ENCODE measurements around the gene ZDHHC23. TPM values are rescaled to one million over a fixed set of nuclear protein-coding genes. Genes with fewer than 3 reads are reported as not detected.

The ZDHHC23 gene, protein sequence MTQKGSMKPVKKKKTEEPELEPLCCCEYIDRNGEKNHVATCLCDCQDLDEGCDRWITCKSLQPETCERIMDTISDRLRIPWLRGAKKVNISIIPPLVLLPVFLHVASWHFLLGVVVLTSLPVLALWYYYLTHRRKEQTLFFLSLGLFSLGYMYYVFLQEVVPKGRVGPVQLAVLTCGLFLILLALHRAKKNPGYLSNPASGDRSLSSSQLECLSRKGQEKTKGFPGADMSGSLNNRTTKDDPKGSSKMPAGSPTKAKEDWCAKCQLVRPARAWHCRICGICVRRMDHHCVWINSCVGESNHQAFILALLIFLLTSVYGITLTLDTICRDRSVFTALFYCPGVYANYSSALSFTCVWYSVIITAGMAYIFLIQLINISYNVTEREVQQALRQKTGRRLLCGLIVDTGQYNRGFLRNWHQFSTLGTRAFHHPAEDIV
- total RNA-seq: 1 to 10 TPM; 2.8 to 3.9 (median 3.8) TPM

DNA sequence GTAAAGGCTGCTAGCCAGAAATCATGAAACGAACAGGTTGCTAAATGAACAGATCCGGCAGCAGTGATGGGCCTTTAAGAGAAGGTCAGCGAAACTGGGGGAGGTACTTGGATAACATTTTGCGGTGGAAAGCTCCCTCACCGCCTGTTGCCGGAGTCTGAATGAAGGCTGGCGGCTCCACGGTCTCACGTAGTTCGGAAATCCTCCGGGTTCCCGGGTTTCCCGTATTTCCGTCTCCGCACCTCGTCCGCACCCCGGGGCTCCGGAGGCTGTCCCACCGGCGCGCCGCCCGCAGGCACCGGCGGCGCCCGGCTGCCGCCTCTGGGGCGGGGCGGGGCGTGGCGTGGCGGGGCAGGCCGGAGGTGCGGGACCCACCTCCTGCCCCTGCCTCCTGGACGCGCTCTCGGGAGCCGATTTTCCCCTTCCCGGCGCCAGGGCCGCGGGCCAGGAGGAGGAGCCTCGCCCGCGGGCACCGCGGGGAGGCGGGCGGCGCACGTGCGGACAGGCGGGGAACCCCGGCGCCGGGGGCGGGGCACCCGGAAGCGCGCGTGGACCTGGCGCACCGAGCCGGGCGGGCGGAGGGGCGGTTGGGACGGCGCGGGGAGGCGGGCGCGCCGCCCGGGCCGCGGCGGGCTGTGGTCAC, at the start of gene ZDHHC23:
ZDHHC23 (plus strand) TSS at position 642 of the 643 bp plus-strand sequence. CDS start 790 bp downstream, outside the sequence.
- H3K27me3 Mint-ChIP-seq (ENCODE audit: low read depth): peaks cover 16% of the 10 kb centered on the region
- ATAC-seq: peak; percentile 87 to 91
- peak; percentile 60 for DNase-seq
- H3K4me1 Mint-ChIP-seq (ENCODE audit: low read depth): peaks cover 11% of the 10 kb centered on the region
- H3K36me3 Mint-ChIP-seq (ENCODE audit: insufficient read depth): no peaks in the 10 kb centered on the region
- H3K9me3 Mint-ChIP-seq: no peaks in the 10 kb centered on the region
- H3K4me3 Mint-ChIP-seq: peak within 1 kb of the TSS; percentile 80

DNA sequence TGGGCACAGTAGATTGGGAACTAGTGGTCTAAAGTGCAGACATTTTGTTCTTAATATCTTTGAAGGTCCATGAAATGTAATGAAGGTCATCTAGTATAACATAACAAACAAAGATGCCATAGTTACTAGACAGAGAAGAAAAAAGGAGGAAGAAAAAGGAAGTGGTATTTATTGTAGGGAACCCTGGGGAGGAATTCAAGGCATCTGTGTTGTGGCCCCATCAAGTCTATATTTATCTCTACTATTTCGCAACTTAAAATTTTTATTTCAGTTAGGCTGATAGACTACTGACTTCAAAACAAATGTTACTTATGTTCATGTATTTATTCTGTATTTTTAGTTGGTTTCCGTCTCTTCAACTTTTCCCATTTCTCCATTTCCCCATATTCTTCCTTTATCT, 48.9 kb upstream of the ZDHHC23 start:
- Mint-ChIP-seq H3K9me3 (no peaks in the 10 kb centered on the region), H3K4me3 (no peak overlapping the region), H3K27me3 (ENCODE audit: low read depth) (no peaks in the 10 kb centered on the region), H3K36me3 (ENCODE audit: insufficient read depth) (no peaks in the 10 kb centered on the region), H3K4me1 (ENCODE audit: low read depth) (peaks cover 6% of the 10 kb centered on the region)
- ATAC-seq: no peak
- DNase-seq: no peak

DNA sequence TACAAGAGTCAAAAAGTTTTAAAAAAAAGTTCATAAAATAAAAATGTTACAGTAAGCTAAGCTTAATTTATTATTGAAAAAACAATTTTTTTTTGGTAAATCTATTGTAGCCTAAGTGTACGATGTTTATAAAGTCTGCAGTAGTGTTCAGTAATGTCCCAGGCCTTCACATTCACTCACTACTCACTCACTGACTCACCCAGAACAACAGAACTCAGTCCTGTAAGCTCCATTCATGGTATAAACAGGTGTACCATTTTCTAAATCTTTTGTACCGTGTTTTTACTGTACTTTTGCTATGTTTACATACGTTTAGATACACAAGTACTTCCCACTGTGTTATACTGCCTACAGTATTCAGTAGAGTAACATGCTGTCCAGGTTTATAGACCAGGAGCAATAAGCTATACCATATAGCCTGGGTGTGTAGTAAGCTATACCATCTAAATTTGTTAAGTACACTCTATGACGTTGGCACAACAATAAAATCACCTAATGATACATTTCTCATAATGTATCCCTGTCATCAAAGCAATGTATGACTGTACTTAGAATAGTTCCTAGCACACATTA, 41.2 kb upstream of the ZDHHC23 start:
- H3K4me3 Mint-ChIP-seq: no peak overlapping the region
- no peak for DNase-seq
- no peaks in the 10 kb centered on the region for H3K9me3 Mint-ChIP-seq
- H3K36me3 Mint-ChIP-seq (ENCODE audit: insufficient read depth): no peaks in the 10 kb centered on the region
- H3K27me3 Mint-ChIP-seq (ENCODE audit: low read depth): peaks cover 2% of the 10 kb centered on the region
- no peaks in the 10 kb centered on the region for H3K4me1 Mint-ChIP-seq (ENCODE audit: low read depth)
- ATAC-seq: no peak

DNA sequence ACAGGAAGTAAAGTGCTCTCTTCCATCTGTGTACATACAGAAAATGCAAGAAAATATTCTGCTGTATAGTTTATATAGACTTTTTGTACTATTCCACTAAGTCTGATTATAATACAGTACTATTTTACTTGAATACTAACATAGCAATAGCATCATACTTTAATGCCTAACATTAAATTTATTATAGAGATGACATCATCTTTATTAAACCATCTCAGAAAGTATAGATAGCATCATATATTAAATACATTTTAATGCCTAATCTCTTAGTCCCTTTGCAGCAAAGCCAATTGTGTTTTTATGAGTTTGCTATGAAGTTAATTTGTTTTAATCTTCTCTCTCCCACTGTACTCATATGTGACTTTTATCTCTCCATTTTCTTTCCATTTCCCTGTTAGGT, 39.7 kb upstream of the ZDHHC23 start:
- H3K27me3 Mint-ChIP-seq (ENCODE audit: low read depth): peaks cover 2% of the 10 kb centered on the region
- peaks cover 7% of the 10 kb centered on the region for H3K4me1 Mint-ChIP-seq (ENCODE audit: low read depth)
- no peak for DNase-seq
- no peak overlapping the region for H3K4me3 Mint-ChIP-seq
- no peaks in the 10 kb centered on the region for H3K9me3 Mint-ChIP-seq
- H3K36me3 Mint-ChIP-seq (ENCODE audit: insufficient read depth): no peaks in the 10 kb centered on the region
- no peak for ATAC-seq

DNA sequence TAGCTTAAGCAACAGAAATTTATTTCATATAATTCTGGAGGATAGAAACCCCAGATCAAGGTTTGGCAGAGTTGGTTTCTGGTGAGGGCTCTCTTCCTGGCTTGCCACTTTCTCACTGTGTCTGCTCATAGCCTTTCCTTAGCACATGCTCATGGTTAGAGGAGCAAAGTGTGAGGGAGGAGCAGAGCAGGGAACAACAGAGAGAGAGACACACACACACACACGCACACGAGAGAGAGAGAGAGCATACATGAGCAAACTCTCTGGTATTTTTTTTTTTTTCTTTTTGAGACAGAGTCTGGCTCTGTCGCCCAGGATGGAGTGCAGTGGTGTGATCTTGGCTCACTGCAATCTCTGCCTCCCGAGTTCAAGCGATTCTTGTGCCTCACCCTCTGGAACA, 36.8 kb upstream of the ZDHHC23 start:
- Mint-ChIP-seq H3K36me3 (ENCODE audit: insufficient read depth) (no peaks in the 10 kb centered on the region), H3K27me3 (ENCODE audit: low read depth) (no peaks in the 10 kb centered on the region), H3K4me1 (ENCODE audit: low read depth) (peaks cover 7% of the 10 kb centered on the region), H3K4me3 (no peak overlapping the region), H3K9me3 (no peaks in the 10 kb centered on the region)
- ATAC-seq (no peak), DNase-seq (no peak)

DNA sequence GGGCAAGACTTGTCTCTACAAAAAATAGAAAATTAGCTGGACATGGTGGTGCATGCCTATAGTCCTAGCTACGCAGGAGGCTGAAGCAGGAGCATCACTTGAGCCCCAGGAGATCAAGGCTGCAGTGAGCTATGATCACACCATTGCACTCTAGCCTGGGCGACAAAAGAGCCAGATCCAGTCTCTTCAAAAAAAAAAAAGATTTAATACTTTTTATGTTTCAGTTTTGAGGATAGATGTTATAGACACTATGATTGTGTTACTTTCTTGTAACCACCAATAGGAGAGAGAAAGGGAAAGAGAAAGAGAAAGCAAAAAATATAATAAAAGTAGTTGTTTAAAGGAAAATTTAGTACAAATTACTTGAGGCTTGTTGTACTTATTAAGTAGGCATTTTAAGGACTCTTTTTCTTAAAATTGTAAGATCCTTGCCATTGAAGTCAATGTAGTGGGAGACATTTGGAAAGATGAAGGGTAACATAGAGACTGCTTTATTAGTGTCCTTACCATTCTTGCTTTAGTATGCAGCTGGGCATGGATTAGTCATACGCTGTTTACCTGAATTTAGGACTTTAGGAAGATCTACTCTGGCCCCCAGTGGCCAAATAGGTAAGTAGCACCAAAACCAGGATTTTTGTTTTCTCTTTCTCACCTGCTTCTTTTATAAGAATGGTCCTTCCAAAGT, 35.1 kb upstream of the ZDHHC23 start:
- no peaks in the 10 kb centered on the region for H3K36me3 Mint-ChIP-seq (ENCODE audit: insufficient read depth)
- H3K4me3 Mint-ChIP-seq: no peak overlapping the region
- no peaks in the 10 kb centered on the region for H3K27me3 Mint-ChIP-seq (ENCODE audit: low read depth)
- H3K9me3 Mint-ChIP-seq: no peaks in the 10 kb centered on the region
- peaks cover 7% of the 10 kb centered on the region for H3K4me1 Mint-ChIP-seq (ENCODE audit: low read depth)
- DNase-seq: no peak
- ATAC-seq: peak; percentile 87 to 88

DNA sequence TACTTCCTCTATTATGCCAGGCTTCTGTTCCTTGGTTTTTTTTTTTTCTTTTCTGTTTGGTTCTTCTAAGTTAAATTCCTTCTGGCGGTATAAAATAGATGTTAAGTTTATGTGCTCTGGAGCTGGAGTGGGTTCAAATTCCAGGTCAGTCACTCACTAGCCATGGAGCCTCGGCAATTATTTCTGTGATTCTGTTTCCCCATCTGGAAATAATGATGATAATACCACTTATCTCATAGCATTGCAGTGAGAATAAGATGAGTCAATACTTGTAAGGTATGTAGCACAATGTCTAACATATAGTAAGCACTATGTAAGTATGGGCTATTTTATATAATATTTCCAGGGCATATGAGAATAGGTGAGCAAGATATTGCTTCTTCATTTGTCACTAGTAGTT, 33.2 kb upstream of the ZDHHC23 start:
- Mint-ChIP-seq H3K9me3 (no peaks in the 10 kb centered on the region), H3K4me1 (ENCODE audit: low read depth) (peaks cover 7% of the 10 kb centered on the region), H3K4me3 (no peak overlapping the region), H3K27me3 (ENCODE audit: low read depth) (no peaks in the 10 kb centered on the region), H3K36me3 (ENCODE audit: insufficient read depth) (no peaks in the 10 kb centered on the region)
- DNase-seq (no peak), ATAC-seq (no peak)

DNA sequence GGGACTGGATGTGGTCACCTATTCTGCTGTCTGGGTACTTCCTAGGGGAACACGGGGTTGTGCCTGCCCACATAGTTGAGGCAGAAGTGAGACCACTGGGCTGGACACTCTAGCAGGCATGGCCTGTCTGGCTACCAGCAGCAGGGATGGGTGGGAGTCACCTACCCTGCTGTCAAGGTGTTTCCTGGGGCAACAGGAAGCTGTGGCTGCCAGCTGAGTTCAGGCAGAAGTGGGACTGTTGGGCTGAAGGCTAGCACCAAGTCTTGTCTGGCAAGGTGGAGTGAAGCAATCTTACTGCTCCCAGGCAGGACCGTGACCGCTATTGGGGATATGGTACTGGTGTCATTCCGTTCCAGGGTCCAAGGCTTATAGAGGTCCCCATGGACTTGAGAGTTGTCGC, 20.3 kb upstream of the ZDHHC23 start:
- H3K27me3 Mint-ChIP-seq (ENCODE audit: low read depth): peaks cover 25% of the 10 kb centered on the region
- DNase-seq (no peak), ATAC-seq (no peak)
- peaks cover 2% of the 10 kb centered on the region for H3K36me3 Mint-ChIP-seq (ENCODE audit: insufficient read depth)
- H3K9me3 Mint-ChIP-seq: peaks cover 25% of the 10 kb centered on the region
- H3K4me3 Mint-ChIP-seq: no peak overlapping the region
- H3K4me1 Mint-ChIP-seq (ENCODE audit: low read depth): no peaks in the 10 kb centered on the region

DNA sequence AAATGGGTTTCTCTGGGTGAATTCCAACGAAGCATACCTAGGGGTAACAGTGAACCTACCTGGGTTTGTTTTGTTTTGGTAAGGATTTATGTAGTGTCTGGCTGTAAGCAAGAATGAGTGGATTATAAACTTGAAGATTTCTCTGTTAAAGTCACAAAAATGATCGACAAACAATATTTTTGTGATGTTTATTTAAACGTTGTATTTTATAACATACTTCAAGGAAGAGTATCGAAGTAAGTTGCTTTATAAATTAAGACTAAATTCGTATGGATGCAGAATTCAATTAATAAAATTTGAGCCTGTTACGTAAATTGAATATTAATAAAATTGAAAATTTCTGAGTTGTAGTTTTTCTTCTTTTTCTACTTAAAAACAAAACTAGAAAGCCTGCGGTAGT, 982 bp upstream of the ZDHHC23 start:
- no peak for ATAC-seq
- peaks cover 16% of the 10 kb centered on the region for H3K27me3 Mint-ChIP-seq (ENCODE audit: low read depth)

DNA sequence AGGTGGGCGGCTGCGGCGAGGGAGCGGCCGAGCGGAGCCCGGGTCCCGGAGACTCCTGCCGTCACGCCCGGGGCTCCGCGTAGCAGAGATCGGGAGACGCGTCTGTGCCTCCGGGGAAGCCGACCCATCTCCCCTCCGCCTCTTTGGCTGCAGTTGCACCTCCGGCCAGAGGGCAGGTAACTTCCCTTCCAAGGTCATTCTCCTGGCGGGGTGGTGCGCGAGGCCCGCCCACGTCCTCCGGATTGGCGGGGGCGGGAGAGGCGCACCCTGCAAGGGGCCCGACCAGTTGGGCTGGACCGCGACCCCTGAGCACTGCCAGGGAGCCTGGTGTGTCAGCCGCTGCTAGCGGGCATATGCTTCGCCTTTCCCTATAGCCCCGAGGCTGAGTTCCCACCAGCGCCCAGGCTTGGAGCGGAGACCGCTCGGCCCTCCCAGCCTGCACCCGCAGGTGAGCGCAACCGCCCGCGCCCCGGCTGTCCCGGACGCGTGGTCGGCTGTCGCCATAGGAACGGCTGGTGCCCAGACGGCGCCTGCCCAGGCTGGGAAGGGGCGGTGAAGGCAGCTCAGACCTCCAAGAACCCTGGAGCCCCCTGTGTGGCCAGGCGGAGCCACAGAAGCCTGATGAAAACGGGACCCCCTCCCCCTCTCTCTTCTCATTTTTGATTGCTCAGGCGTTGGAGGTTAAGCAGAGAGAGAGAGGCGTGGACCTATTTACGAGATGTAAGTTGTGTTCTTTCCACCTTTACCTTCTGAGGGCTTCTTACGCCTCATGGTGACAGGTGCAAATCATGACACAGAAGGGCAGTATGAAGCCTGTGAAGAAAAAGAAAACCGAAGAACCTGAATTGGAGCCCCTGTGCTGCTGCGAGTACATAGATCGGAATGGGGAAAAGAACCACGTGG, 453 bp downstream of the ZDHHC23 start:
- Mint-ChIP-seq H3K27me3 (ENCODE audit: low read depth) (peaks cover 10% of the 10 kb centered on the region), H3K4me1 (ENCODE audit: low read depth) (peaks cover 12% of the 10 kb centered on the region), H3K36me3 (ENCODE audit: insufficient read depth) (peaks cover 5% of the 10 kb centered on the region), H3K9me3 (no peaks in the 10 kb centered on the region), H3K4me3 (peak overlapping the region; percentile 71)
- ATAC-seq (peak; percentile 38 to 44), DNase-seq (no peak)

More for the DNA sequence above, 982 bp upstream of the ZDHHC23 start:
- Mint-ChIP-seq H3K4me3 (peak overlapping the region; percentile 80), H3K9me3 (no peaks in the 10 kb centered on the region), H3K36me3 (ENCODE audit: insufficient read depth) (no peaks in the 10 kb centered on the region), H3K4me1 (ENCODE audit: low read depth) (peaks cover 11% of the 10 kb centered on the region)
- DNase-seq: no peak

DNA sequence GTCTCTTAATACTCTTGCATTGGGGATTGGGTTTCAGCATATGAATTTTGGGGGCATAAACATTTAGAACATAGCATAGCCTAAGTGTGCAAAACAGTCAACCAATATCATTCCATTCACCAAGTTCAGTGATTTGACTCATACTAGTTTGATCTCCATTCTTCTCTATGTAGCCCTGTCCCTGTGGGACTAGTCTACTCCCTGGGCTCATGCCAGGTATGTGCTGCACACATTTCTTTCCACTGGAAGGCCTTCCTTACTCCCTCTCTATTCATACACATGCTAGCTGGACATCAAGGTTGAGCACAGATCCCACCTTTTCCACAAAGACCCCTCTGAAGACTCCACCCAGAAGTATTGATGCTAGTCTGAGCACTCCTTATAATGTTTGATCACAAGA, 5.1 kb downstream of the ZDHHC23 start:
- no peak overlapping the region for H3K4me3 Mint-ChIP-seq
- ATAC-seq (no peak), DNase-seq (no peak)
- peaks cover 14% of the 10 kb centered on the region for H3K4me1 Mint-ChIP-seq (ENCODE audit: low read depth)
- no peaks in the 10 kb centered on the region for H3K9me3 Mint-ChIP-seq
- peaks cover 8% of the 10 kb centered on the region for H3K36me3 Mint-ChIP-seq (ENCODE audit: insufficient read depth)
- no peaks in the 10 kb centered on the region for H3K27me3 Mint-ChIP-seq (ENCODE audit: low read depth)

DNA sequence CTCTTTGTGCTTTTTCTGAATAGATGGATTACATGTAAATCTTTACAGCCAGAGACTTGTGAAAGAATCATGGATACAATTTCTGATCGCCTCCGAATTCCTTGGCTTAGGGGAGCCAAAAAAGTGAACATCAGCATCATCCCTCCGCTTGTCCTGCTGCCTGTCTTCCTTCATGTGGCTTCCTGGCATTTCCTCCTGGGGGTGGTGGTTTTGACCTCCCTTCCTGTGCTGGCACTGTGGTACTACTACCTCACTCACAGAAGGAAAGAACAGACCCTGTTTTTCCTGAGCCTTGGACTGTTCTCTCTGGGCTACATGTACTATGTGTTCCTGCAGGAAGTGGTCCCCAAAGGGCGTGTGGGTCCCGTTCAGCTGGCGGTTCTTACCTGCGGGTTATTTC, 5.9 kb downstream of the ZDHHC23 start:
- ATAC-seq: no peak
- no peaks in the 10 kb centered on the region for H3K9me3 Mint-ChIP-seq

DNA sequence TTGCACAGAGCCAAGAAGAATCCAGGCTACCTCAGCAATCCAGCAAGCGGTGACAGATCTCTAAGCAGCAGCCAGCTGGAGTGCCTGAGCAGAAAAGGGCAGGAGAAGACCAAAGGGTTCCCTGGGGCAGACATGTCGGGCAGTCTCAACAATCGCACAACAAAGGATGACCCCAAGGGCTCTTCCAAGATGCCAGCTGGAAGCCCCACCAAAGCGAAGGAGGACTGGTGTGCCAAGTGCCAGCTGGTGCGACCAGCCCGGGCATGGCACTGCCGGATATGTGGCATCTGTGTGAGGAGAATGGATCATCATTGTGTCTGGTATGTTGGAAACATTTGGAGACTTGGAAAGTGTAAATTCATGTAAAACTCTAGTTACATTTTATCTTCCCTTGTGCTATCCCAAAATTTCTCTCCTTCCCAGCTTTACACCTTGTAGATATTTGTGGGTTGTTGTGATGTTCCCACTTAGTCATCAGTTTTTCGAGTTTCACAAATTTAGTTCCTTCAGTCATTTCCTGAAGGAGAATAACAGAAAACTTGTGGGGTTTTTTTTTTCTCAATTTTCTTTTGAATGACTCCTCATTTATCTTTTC, 6.4 kb downstream of the ZDHHC23 start:
- Mint-ChIP-seq H3K4me3 (no peak overlapping the region), H3K4me1 (ENCODE audit: low read depth) (peaks cover 10% of the 10 kb centered on the region), H3K9me3 (no peaks in the 10 kb centered on the region), H3K36me3 (ENCODE audit: insufficient read depth) (peaks cover 19% of the 10 kb centered on the region), H3K27me3 (ENCODE audit: low read depth) (no peaks in the 10 kb centered on the region)
- DNase-seq: no peak
- no peak for ATAC-seq

More for the DNA sequence above, 5.9 kb downstream of the ZDHHC23 start:
- peaks cover 13% of the 10 kb centered on the region for H3K4me1 Mint-ChIP-seq (ENCODE audit: low read depth)
- DNase-seq: no peak
- peaks cover 14% of the 10 kb centered on the region for H3K36me3 Mint-ChIP-seq (ENCODE audit: insufficient read depth)
- H3K27me3 Mint-ChIP-seq (ENCODE audit: low read depth): no peaks in the 10 kb centered on the region
- H3K4me3 Mint-ChIP-seq: no peak overlapping the region
